Loucy (cell line): ENCODE measurements around the gene CLEC18C.
"Not testable (repeated sequence)": the region's sequence is repeated elsewhere in the genome, so short reads cannot be mapped to it uniquely, and the experiment has no call there.

Source experiments
- H2AFZ ChIP-seq: fragments of 200-600 bp; sonication (generic); 2 replicates; pipeline ENCODE4 v1.6.0; 2016; ENCODE audit warnings: antibody characterized with exemption, mild to moderate bottlenecking, low read length, moderate library complexity
- H3F3A ChIP-seq: fragments of 200-600 bp; 2 replicates; pipeline ENCODE4 v1.6.0; 2016; ENCODE audit warnings: antibody characterized with exemption, low read depth, mild to moderate bottlenecking
- H3K27me3 ChIP-seq: fragments of 200-600 bp; sonication (generic); 2 replicates; pipeline ENCODE4 v1.6.1; 2014; ENCODE audit warnings: low read length, mild to moderate bottlenecking; ENCODE audit not compliant: insufficient read depth, poor library complexity, severe bottlenecking
- H3K36me3 ChIP-seq: fragments of 200-600 bp; sonication (generic); 2 replicates; pipeline ENCODE4 v1.6.1; 2016; ENCODE audit warnings: low read length; ENCODE audit not compliant: insufficient read depth
- H3K4me1 ChIP-seq: fragments of 200-600 bp; sonication (generic); 2 replicates; pipeline ENCODE4 v1.5.1; 2014; ENCODE audit warnings: low read length, mild to moderate bottlenecking; ENCODE audit not compliant: insufficient read depth, poor library complexity, severe bottlenecking
- H3K4me2 ChIP-seq: fragments of 200-600 bp; sonication (generic); 2 replicates; pipeline ENCODE4 v1.6.0; 2014; ENCODE audit warnings: antibody characterized with exemption, low read length, low read depth, mild to moderate bottlenecking; ENCODE audit not compliant: poor library complexity, severe bottlenecking
- H3K4me3 ChIP-seq: fragments of 200-600 bp; sonication (generic); 2 replicates; pipeline ENCODE4 v1.5.1; 2014; ENCODE audit warnings: low read length, mild to moderate bottlenecking, mixed read lengths; ENCODE audit not compliant: poor library complexity, severe bottlenecking
- H3K79me2 ChIP-seq: fragments of 200-600 bp; sonication (generic); 2 replicates; pipeline ENCODE4 v1.6.1; 2014; ENCODE audit warnings: low read length; ENCODE audit not compliant: insufficient read depth
- H3K9ac ChIP-seq: fragments of 200-600 bp; sonication (generic); 2 replicates; pipeline ENCODE4 v1.6.0; 2014; ENCODE audit warnings: mild to moderate bottlenecking, low read depth, low read length, moderate library complexity; ENCODE audit not compliant: poor library complexity, severe bottlenecking
- H3K9me2 ChIP-seq: fragments of 200-600 bp; sonication (generic); replicated peaks from 2 replicates; pipeline ENCODE4 v1.6.1; 2016; ENCODE audit warnings: low read depth, low read length, mixed read lengths
- H3K9me3 ChIP-seq: fragments of 200-600 bp; sonication (generic); 2 replicates; pipeline ENCODE4 v1.6.1; 2014; ENCODE audit warnings: mild to moderate bottlenecking, antibody characterized with exemption, low read length, low read depth; ENCODE audit not compliant: insufficient read depth
- H4K20me1 ChIP-seq: fragments of 200-600 bp; sonication (generic); 2 replicates; pipeline ENCODE4 v1.6.0; 2014; ENCODE audit warnings: antibody characterized with exemption, low read length, mild to moderate bottlenecking; ENCODE audit not compliant: insufficient read depth, poor library complexity, severe bottlenecking
- EZH2phosphoT487 ChIP-seq: fragments of 200-600 bp; IDR thresholded peaks from 2 replicates; pipeline ENCODE4 v1.6.1; 2018; ENCODE audit warnings: antibody characterized with exemption, mild to moderate bottlenecking, moderate library complexity, borderline replicate concordance
- TF ChIP-seq, protein P1 (sequence below): fragments of 200-600 bp; sonication (generic); conservative IDR thresholded peaks from 2 replicates; pipeline ENCODE4 v1.5.1; 2014; ENCODE audit warnings: mild to moderate bottlenecking, antibody characterized with exemption, low read length

Gene CLEC18C

DNA sequence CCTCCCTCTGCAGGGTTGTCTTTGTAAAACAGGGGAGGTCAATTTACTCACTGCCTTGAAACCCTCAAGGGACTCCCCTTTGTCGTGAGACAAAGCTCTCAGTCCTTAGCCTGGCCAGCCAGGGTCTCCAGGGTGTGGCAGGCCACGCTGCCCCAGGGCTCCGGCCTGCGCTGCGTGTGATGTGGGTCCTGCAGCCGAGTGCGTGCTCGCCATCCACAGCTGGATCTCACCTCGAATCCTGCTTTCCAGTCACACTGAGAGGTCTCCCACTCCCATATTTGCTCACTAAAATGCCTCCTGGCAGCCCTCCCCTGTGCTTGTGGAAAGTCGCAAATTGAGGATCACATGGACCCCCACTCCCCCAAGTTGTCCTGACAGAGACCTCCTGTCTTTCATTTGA lies 10.0 kb upstream of the CLEC18C start:
- Histone ChIP-seq H3K4me1 (no peaks in the 10 kb centered on the region), H2AFZ (no peak overlapping the region), H3K4me2 (no peak overlapping the region), H3K27me3 (no peaks in the 10 kb centered on the region), H4K20me1 (no peaks in the 10 kb centered on the region), H3K9ac (no peak overlapping the region), H3K79me2 (no peaks in the 10 kb centered on the region), H3K4me3 (no peak overlapping the region), H3F3A (no peaks in the 10 kb centered on the region), H3K9me3 (no peaks in the 10 kb centered on the region), H3K9me2 (no peaks in the 10 kb centered on the region), H3K36me3 (peaks cover 41% of the 10 kb centered on the region; the same call in 1 of the 2 replicates)
- no peak for TF ChIP-seq EZH2phosphoT487
- TF ChIP-seq, protein P1, sequence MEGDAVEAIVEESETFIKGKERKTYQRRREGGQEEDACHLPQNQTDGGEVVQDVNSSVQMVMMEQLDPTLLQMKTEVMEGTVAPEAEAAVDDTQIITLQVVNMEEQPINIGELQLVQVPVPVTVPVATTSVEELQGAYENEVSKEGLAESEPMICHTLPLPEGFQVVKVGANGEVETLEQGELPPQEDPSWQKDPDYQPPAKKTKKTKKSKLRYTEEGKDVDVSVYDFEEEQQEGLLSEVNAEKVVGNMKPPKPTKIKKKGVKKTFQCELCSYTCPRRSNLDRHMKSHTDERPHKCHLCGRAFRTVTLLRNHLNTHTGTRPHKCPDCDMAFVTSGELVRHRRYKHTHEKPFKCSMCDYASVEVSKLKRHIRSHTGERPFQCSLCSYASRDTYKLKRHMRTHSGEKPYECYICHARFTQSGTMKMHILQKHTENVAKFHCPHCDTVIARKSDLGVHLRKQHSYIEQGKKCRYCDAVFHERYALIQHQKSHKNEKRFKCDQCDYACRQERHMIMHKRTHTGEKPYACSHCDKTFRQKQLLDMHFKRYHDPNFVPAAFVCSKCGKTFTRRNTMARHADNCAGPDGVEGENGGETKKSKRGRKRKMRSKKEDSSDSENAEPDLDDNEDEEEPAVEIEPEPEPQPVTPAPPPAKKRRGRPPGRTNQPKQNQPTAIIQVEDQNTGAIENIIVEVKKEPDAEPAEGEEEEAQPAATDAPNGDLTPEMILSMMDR: no peak

DNA sequence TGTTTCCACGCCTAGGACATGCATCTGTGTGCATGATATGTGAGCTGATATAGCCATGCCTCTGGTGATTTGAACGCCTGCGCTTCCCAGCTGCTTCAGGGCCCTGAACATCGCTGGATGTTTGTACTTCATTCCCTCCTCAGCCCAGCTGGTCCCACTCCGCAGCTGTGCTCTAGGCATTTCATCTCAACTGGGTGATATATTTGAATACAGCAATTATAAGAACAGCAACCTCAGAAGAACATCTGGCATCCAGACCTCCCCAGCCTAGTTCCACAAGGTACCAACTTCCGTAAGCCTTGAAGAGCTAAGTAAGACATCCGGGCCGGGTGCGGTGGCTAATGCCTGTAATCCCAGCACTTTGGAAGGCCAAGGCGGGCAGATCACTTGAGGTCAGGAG lies 6.9 kb upstream of the CLEC18C start:
- not testable (repeated sequence) for H3K9ac ChIP-seq, H3F3A ChIP-seq, H3K9me3 ChIP-seq, H3K79me2 ChIP-seq, H2AFZ ChIP-seq, H3K4me1 ChIP-seq, H3K9me2 ChIP-seq, H3K4me3 ChIP-seq, H3K27me3 ChIP-seq, H3K4me2 ChIP-seq, H4K20me1 ChIP-seq
- H3K36me3 ChIP-seq: peaks cover 12% of the 10 kb centered on the region; the same call in 1 of the 2 replicates

DNA sequence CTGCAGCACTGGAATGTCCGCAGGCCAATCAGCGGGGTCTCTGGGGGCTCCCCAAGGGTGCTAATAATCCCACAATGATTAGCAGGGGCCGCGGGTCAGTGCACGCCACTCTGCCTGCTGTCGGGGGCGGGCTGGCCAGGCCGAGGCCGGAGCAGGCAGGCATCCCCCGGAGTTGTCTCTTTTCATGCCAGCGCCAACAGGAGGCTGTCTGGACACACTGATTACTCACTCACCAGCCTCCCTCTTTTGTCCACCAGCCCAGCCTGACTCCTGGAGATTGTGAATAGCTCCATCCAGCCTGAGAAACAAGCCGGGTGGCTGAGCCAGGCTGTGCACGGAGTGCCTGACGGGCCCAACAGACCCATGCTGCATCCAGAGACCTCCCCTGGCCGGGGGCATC lies 329 bp downstream of the CLEC18C start:
- H3K9me2 ChIP-seq, H3K36me3 ChIP-seq, H3K4me2 ChIP-seq, H3K79me2 ChIP-seq, H3K4me3 ChIP-seq, H3F3A ChIP-seq, H2AFZ ChIP-seq, H4K20me1 ChIP-seq, H3K27me3 ChIP-seq, H3K9ac ChIP-seq, H3K4me1 ChIP-seq, H3K9me3 ChIP-seq: not testable (repeated sequence)

DNA sequence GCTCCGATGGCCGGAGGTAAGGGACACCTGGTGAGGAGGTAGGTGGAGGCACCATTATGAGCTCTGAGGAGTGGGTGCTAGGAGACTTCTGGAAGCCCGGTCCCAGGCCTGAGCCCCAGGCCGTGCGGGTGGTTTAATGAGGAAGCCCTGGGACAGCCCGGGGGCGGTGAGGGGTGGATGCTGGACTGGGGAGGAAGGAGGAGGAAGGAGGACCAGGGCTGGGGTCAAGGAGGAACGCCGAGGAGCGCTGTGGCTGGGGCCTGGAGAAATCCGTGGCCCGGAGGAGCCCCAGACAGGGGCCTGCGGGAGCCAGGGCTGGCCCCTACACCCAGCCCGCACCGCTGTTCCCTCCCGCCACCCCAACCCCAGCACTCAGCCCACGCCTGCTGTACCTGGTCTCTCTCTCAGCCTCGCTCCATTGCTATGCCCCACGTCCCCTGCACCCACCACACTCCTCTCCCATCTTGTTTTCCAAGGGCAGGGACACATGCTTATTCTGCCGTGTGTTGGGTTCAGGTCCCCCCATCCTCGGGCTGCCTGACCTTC lies 873 bp downstream of the CLEC18C start:
- not testable (repeated sequence) for H3K4me3 ChIP-seq, H3F3A ChIP-seq, H3K9me2 ChIP-seq, H3K36me3 ChIP-seq, H3K4me2 ChIP-seq, H2AFZ ChIP-seq, H3K79me2 ChIP-seq, H3K9ac ChIP-seq, H3K4me1 ChIP-seq, H3K27me3 ChIP-seq, H3K9me3 ChIP-seq, H4K20me1 ChIP-seq

DNA sequence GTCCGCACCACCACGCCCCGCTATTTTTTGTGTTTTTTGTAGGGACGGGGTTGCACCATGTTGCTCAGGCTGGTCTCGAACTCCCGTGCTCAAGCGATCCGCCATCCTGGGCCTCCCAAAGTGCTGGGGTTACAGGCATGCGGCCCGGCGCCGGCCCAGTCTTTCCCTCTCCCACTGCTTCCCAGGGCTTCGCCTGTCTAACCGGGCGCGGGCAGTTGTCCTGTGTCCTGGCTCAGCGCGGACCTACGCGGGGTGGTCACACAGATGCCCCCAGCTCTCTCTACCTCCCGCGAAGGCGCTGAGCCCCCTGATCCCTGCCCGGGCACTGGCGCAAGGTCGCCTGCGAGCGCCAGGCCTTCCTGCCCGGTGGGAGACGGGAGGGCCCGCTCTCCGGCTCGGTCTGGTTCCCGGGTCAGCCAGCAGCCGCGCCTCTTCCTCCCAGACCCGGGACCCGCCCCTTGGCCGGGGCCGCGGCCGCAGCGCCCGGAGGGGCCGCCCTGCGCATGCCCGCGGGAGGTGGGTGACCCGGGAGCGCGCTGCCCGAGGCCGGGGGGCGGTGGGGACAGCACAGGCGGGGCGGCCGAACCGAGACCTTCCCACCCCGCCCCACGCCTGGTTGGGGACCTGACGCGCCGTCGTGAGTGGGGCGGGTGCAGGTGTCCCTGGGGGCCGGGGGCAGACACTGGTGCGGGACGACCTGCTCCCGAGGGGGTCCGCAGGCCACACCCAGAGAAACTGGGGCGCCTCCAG lies 14.4 kb downstream of the CLEC18C start:
- not testable (repeated sequence) for H3K4me1 ChIP-seq, H3K79me2 ChIP-seq, H4K20me1 ChIP-seq, H3K36me3 ChIP-seq, H3K9me2 ChIP-seq, H3K27me3 ChIP-seq, H3F3A ChIP-seq, H3K9ac ChIP-seq, H3K9me3 ChIP-seq, H3K4me3 ChIP-seq, H3K4me2 ChIP-seq, H2AFZ ChIP-seq

DNA sequence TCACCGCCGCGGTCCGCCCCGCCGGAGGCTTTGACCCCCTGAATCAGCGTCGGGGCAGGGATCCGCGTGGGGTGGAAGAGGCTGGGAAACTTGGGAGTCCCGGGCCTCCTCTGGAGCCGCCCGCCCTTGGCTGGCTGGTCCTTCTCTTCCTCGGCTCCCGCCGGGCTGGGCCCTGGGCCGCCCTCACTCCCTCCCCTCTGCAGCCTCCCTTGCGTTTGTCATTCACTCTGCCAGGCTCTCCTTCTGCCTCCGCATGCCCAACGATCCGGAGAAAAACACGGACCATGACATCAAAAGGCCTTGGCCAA lies 15.0 kb downstream of the CLEC18C start:
- not testable (repeated sequence) for H3K9ac ChIP-seq, H3F3A ChIP-seq, H4K20me1 ChIP-seq, H3K27me3 ChIP-seq, H3K9me2 ChIP-seq, H3K4me1 ChIP-seq, H3K9me3 ChIP-seq, H3K36me3 ChIP-seq, H2AFZ ChIP-seq, H3K4me2 ChIP-seq, H3K79me2 ChIP-seq, H3K4me3 ChIP-seq

DNA sequence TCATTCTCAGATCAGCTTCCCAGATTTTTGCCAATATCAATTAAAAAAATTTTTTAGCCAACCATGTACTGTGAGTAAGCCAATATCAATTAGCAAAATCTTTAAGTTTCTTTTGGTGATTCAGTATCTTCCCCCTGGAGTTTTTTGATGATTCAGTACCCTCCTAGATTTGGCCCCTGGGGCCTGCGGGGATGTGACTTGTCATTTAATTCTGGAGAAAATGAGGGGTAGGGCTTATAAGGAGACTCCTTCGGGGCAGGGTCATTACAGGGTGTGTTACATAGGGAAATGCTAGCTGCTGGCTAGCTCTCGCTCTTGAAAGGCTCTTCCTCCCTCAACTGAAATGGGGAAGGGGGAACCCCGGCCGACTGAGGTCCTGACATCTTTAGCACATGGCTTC lies 17.0 kb downstream of the CLEC18C start:
- not testable (repeated sequence) for H3K36me3 ChIP-seq, H3K9ac ChIP-seq, H3F3A ChIP-seq, H3K9me3 ChIP-seq, H3K4me3 ChIP-seq, H2AFZ ChIP-seq, H3K79me2 ChIP-seq, H3K4me2 ChIP-seq, H3K9me2 ChIP-seq, H3K27me3 ChIP-seq, H3K4me1 ChIP-seq, H4K20me1 ChIP-seq
